GM23338 (cell line): ENCODE data around the gene EMC1. TPM values are rescaled to one million over a fixed set of nuclear protein-coding genes. Genes with fewer than 3 reads are reported as not detected.

Experiments used
- ATAC-seq: fragments of 200-7000 bp; cut with Tn5 transposase; 3 replicates; pipeline ENCODE4 v1.9.1; 2020
- DNase-seq: peaks from one replicate; pipeline ENCODE4 v3.0.0-alpha.2; 2015; ENCODE audit warnings: low spot score
- H2AFZ ChIP-seq: fragments of 200-600 bp; sonication (generic); 2 replicates; pipeline ENCODE4 v1.8.0; 2016; ENCODE audit warnings: antibody characterized with exemption, mild to moderate bottlenecking, moderate library complexity
- H3F3A ChIP-seq: fragments of 200-600 bp; sonication (generic); replicated peaks from 2 replicates; pipeline ENCODE4 v1.8.0; 2017; ENCODE audit warnings: antibody characterized with exemption, mixed run types, low read depth
- H3K27ac ChIP-seq: fragments of 200-600 bp; sonication (generic); 2 replicates; pipeline ENCODE4 v1.6.1; 2016; ENCODE audit warnings: low read depth
- H3K27me3 ChIP-seq: fragments of 200-600 bp; sonication (generic); 2 replicates; pipeline ENCODE4 v1.8.0; 2016; ENCODE audit warnings: mild to moderate bottlenecking, mixed run types, moderate library complexity; ENCODE audit not compliant: insufficient read depth
- H3K36me3 ChIP-seq: fragments of 200-600 bp; sonication (generic); 2 replicates; pipeline ENCODE4 v1.8.0; 2016; ENCODE audit warnings: mild to moderate bottlenecking; ENCODE audit not compliant: insufficient read depth
- H3K4me1 ChIP-seq: fragments of 200-600 bp; sonication (generic); 2 replicates; pipeline ENCODE4 v1.8.0; 2016; ENCODE audit warnings: mild to moderate bottlenecking, moderate library complexity; ENCODE audit not compliant: insufficient read depth
- H3K4me2 ChIP-seq: fragments of 200-600 bp; sonication (generic); 2 replicates; pipeline ENCODE4 v1.7.1; 2017; ENCODE audit warnings: mixed run types
- H3K4me3 ChIP-seq: fragments of 200-600 bp; sonication (generic); 2 replicates; pipeline ENCODE4 v1.6.1; 2016; ENCODE audit warnings: mixed run types
- H3K79me2 ChIP-seq: fragments of 200-600 bp; sonication (generic); replicated peaks from 2 replicates; pipeline ENCODE4 v1.8.0; 2017; ENCODE audit warnings: mild to moderate bottlenecking; ENCODE audit not compliant: insufficient read depth
- H3K9me2 ChIP-seq: fragments of 200-600 bp; sonication (generic); 2 replicates; pipeline ENCODE4 v1.8.0; 2017; ENCODE audit not compliant: insufficient read depth
- H4K20me1 ChIP-seq: fragments of 200-600 bp; sonication (generic); replicated peaks from 2 replicates; pipeline ENCODE4 v1.8.0; 2017; ENCODE audit warnings: mild to moderate bottlenecking; ENCODE audit not compliant: insufficient read depth
- H3K27ac Mint-ChIP-seq: 2 replicates; pipeline ENCODE4 v1.8.0; 2020; ENCODE audit warnings: inconsistent platforms, mild to moderate bottlenecking, moderate library complexity, mixed read lengths
- H3K27me3 Mint-ChIP-seq: 3 replicates; pipeline ENCODE4 v1.8.0; 2022; ENCODE audit warnings: low read depth, mild to moderate bottlenecking, moderate library complexity, mixed read lengths, inconsistent platforms; ENCODE audit not compliant: insufficient read depth, poor library complexity
- H3K36me3 Mint-ChIP-seq: 3 replicates; pipeline ENCODE4 v1.8.0; 2021; ENCODE audit warnings: low read depth, mild to moderate bottlenecking, inconsistent platforms, moderate library complexity, mixed read lengths
- H3K4me1 Mint-ChIP-seq: 3 replicates; pipeline ENCODE4 v1.8.0; 2020; ENCODE audit warnings: mild to moderate bottlenecking, inconsistent platforms, mixed read lengths
- H3K4me3 Mint-ChIP-seq: 3 replicates; pipeline ENCODE4 v1.8.0; 2021; ENCODE audit warnings: moderate library complexity, mild to moderate bottlenecking, inconsistent platforms, mixed read lengths
- H3K9me3 Mint-ChIP-seq: 3 replicates; pipeline ENCODE4 v1.8.0; 2020; ENCODE audit warnings: moderate library complexity, mild to moderate bottlenecking, inconsistent platforms, mixed read lengths
- CREB1 ChIP-seq: fragments of 250-450 bp; sonication (Bioruptor Pico); IDR thresholded peaks from 2 replicates; pipeline ENCODE4 v1.5.0; 2020; ENCODE audit warnings: low read depth, mild to moderate bottlenecking, moderate library complexity
- EZH2 ChIP-seq: fragments of 200-600 bp; sonication (generic); IDR thresholded peaks from one replicate; pipeline ENCODE4 v1.8.0; 2017; ENCODE audit warnings: antibody characterized with exemption, mild to moderate bottlenecking, low read depth; ENCODE audit not compliant: unreplicated experiment
- EZH2phosphoT487 ChIP-seq: fragments of 200-600 bp; sonication (generic); IDR thresholded peaks from one replicate; pipeline ENCODE4 v1.8.1; 2018; ENCODE audit warnings: antibody characterized with exemption; ENCODE audit not compliant: unreplicated experiment
- JUNB ChIP-seq: IDR thresholded peaks from one replicate; pipeline ENCODE4 v1.6.1; 2016; ENCODE audit warnings: antibody characterized with exemption; ENCODE audit not compliant: unreplicated experiment
- NANOG ChIP-seq: IDR thresholded peaks from 2 replicates; pipeline ENCODE4 v1.6.1; 2016; ENCODE audit warnings: antibody characterized with exemption, borderline replicate concordance
- POLR2AphosphoS5 ChIP-seq: IDR thresholded peaks from 2 replicates; pipeline ENCODE4 v1.6.1; 2016; ENCODE audit warnings: antibody characterized with exemption, low read depth
- REST ChIP-seq: IDR thresholded peaks from one replicate; pipeline ENCODE4 v1.6.1; 2018; ENCODE audit warnings: antibody characterized with exemption; ENCODE audit not compliant: unreplicated experiment
- STAT1 ChIP-seq: IDR thresholded peaks from one replicate; pipeline ENCODE4 v1.6.1; 2016; ENCODE audit warnings: antibody characterized with exemption; ENCODE audit not compliant: unreplicated experiment
- ZNF114 ChIP-seq: fragments of 250-450 bp; sonication (Bioruptor Pico); IDR thresholded peaks from 2 replicates; pipeline ENCODE4 v1.5.0; 2020; ENCODE audit warnings: mild to moderate bottlenecking, moderate library complexity
- ZNF331 ChIP-seq: fragments of 250-450 bp; sonication (Bioruptor Pico); IDR thresholded peaks from 2 replicates; pipeline ENCODE4 v1.5.0; 2020; ENCODE audit warnings: low read depth, mild to moderate bottlenecking, moderate library complexity
- ZNF462 ChIP-seq: fragments of 250-450 bp; sonication (Bioruptor Pico); IDR thresholded peaks from 2 replicates; pipeline ENCODE4 v1.5.0; 2020; ENCODE audit warnings: mild to moderate bottlenecking, moderate library complexity
- polyA plus RNA-seq: library from polyadenylated mRNA; unstranded; fragments of >200 nt; fragmentation: Nextera tagmentation; extraction: Ambion mirVana; gene quantifications from 2 replicates; pipeline ENCODE4 v1.2.1, GENCODE V29; 2016
- total RNA-seq: library from RNA; depleted of rRNA; stranded (reverse); fragments of >200 nt; shearing (Covaris generic); gene quantifications from 2 replicates; pipeline ENCODE4 v1.2.3, GENCODE V29; 2014
- TF ChIP-seq, protein P1 (sequence below), 2 experiments: fragments of 200-600 bp in 1 of 2; sonication (generic) in 1 of 2; conservative IDR thresholded peaks; 2 replicates each; pipeline versions ENCODE4 v1.5.1 to v1.6.1; 2016 to 2017; ENCODE audit warnings: antibody characterized with exemption in 2 of 2, low read depth in 2 of 2, mild to moderate bottlenecking in 2 of 2, moderate library complexity in 1 of 2
- TF ChIP-seq, protein P2 (sequence below): IDR thresholded peaks from 2 replicates; pipeline ENCODE4 v1.6.1; 2016; ENCODE audit warnings: antibody characterized with exemption

Gene EMC1
- total and polyA plus RNA-seq, 2 experiments from 2014 or later = 17.6 to 53.0 TPM

DNA sequence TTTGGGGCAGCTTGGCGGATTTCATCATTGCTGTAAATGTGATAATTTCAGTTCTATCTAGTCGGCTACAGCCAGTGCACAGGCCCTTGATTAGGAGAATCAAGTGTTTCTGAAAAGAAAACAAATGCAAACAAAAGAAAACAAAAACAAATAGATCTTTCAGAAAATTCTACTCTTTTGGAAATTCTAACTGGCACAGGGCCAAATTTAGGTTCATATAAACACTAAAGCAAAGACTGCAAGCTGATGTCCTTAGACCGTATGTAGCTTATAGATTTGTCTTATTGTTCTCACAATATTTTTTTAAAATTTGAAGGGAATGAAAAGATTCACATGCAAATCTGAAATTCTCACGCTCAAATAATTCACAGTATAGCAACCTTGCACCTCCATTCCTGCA lies 52.5 kb downstream of the EMC1 start:
- H3K4me1 Mint-ChIP-seq = no peaks in the 10 kb centered on the region
- H3K27me3 ChIP-seq = no peaks in the 10 kb centered on the region
- no peak overlapping the region for H3K4me2 ChIP-seq
- H3K79me2 ChIP-seq = peaks cover 83% of the 10 kb centered on the region
- DNase-seq (no peak), ATAC-seq (no peak)
- peaks cover 65% of the 10 kb centered on the region for H4K20me1 ChIP-seq
- H2AFZ ChIP-seq = no peak overlapping the region
- no peak overlapping the region for H3K4me3 Mint-ChIP-seq
- TF ChIP-seq, protein P1, sequence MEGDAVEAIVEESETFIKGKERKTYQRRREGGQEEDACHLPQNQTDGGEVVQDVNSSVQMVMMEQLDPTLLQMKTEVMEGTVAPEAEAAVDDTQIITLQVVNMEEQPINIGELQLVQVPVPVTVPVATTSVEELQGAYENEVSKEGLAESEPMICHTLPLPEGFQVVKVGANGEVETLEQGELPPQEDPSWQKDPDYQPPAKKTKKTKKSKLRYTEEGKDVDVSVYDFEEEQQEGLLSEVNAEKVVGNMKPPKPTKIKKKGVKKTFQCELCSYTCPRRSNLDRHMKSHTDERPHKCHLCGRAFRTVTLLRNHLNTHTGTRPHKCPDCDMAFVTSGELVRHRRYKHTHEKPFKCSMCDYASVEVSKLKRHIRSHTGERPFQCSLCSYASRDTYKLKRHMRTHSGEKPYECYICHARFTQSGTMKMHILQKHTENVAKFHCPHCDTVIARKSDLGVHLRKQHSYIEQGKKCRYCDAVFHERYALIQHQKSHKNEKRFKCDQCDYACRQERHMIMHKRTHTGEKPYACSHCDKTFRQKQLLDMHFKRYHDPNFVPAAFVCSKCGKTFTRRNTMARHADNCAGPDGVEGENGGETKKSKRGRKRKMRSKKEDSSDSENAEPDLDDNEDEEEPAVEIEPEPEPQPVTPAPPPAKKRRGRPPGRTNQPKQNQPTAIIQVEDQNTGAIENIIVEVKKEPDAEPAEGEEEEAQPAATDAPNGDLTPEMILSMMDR (conservative IDR thresholded peaks at IDR 0.05; ENCODE audit: low read depth in 2 of 2) = no peak
- TF ChIP-seq ZNF114 (CRISPR knock-in tag) (no peak), ZNF462 (CRISPR knock-in tag) (no peak), REST (no peak), JUNB (no peak), STAT1 (no peak), CREB1 (CRISPR knock-in tag) (no peak), NANOG (no peak), EZH2phosphoT487 (no peak), POLR2AphosphoS5 (no peak), EZH2 (no peak), ZNF331 (CRISPR knock-in tag) (no peak)
- TF ChIP-seq, protein P2, sequence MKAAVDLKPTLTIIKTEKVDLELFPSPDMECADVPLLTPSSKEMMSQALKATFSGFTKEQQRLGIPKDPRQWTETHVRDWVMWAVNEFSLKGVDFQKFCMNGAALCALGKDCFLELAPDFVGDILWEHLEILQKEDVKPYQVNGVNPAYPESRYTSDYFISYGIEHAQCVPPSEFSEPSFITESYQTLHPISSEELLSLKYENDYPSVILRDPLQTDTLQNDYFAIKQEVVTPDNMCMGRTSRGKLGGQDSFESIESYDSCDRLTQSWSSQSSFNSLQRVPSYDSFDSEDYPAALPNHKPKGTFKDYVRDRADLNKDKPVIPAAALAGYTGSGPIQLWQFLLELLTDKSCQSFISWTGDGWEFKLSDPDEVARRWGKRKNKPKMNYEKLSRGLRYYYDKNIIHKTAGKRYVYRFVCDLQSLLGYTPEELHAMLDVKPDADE = no peak
- H3K9me2 ChIP-seq = no peaks in the 10 kb centered on the region
- H3K27ac ChIP-seq = no peak overlapping the region
- H3K9me3 Mint-ChIP-seq = no peaks in the 10 kb centered on the region
- H3K4me3 ChIP-seq = no peak overlapping the region
- H3K4me1 ChIP-seq = no peaks in the 10 kb centered on the region
- H3K36me3 Mint-ChIP-seq = peaks cover 54% of the 10 kb centered on the region
- H3F3A ChIP-seq = no peaks in the 10 kb centered on the region; the same call in 1 of the 2 replicates
- H3K27me3 Mint-ChIP-seq = no peaks in the 10 kb centered on the region
- peaks cover 51% of the 10 kb centered on the region for H3K36me3 ChIP-seq
- H3K27ac Mint-ChIP-seq = no peak overlapping the region
